ENCODE data around the gene POLR2F.
A peak's percentile ranks its signal among the peaks of the same experiment; 100 is the strongest.

POLR2F gene

GRCh38 chr22:37917874-37918548, 35.5 kb upstream of the POLR2F start:
- no peak for DNase-seq
- TF ChIP-seq POLR2A (IDR thresholded peaks at IDR 0.05; ENCODE audit: low read length) (no peak), GATA1 (IDR thresholded peaks at IDR 0.05; ENCODE audit: low read depth, low read length) (no peak)

GRCh38 chr22:37918580-37919270, 34.8 kb upstream of the POLR2F start:
- DNase-seq = no peak
- TF ChIP-seq POLR2A (IDR thresholded peaks at IDR 0.05; ENCODE audit: low read length) (no peak), GATA1 (IDR thresholded peaks at IDR 0.05; ENCODE audit: low read depth, low read length) (no peak)

- TF ChIP-seq GATA1 (IDR thresholded peaks at IDR 0.05; ENCODE audit: low read depth, low read length) (no peak), POLR2A (IDR thresholded peaks at IDR 0.05; ENCODE audit: low read length) (no peak)
- no peak for DNase-seq
Measured at GRCh38 chr22:37920126-37920525, 33.4 kb upstream of the POLR2F start.

GRCh38 chr22:37922191-37922590, 31.3 kb upstream of the POLR2F start:
- DNase-seq = no peak
- TF ChIP-seq GATA1 (IDR thresholded peaks at IDR 0.05; ENCODE audit: low read depth, low read length) (no peak), POLR2A (IDR thresholded peaks at IDR 0.05; ENCODE audit: low read length) (no peak)

- no peak for DNase-seq
- TF ChIP-seq POLR2A (IDR thresholded peaks at IDR 0.05; ENCODE audit: low read length) (no peak), GATA1 (IDR thresholded peaks at IDR 0.05; ENCODE audit: low read depth, low read length) (no peak)
Measured at GRCh38 chr22:37923927-37924326, 29.6 kb upstream of the POLR2F start.

- DNase-seq = no peak
- TF ChIP-seq GATA1 (IDR thresholded peaks at IDR 0.05; ENCODE audit: low read depth, low read length) (no peak), POLR2A (IDR thresholded peaks at IDR 0.05; ENCODE audit: low read length) (no peak)
Measured at GRCh38 chr22:37924386-37925065, 29.0 kb upstream of the POLR2F start.

- TF ChIP-seq POLR2A (IDR thresholded peaks at IDR 0.05; ENCODE audit: low read length) = no peak
- TF ChIP-seq GATA1 (IDR thresholded peaks at IDR 0.05; ENCODE audit: low read depth, low read length) = no peak
- DNase-seq = no peak
Measured at GRCh38 chr22:37925330-37925729, 28.2 kb upstream of the POLR2F start.

GRCh38 chr22:37925767-37926166, 27.7 kb upstream of the POLR2F start:
- no peak for TF ChIP-seq POLR2A (IDR thresholded peaks at IDR 0.05; ENCODE audit: low read length)
- no peak for TF ChIP-seq GATA1 (IDR thresholded peaks at IDR 0.05; ENCODE audit: low read depth, low read length)
- DNase-seq = no peak

GRCh38 chr22:37926358-37926757, 27.1 kb upstream of the POLR2F start:
- no peak for DNase-seq
- TF ChIP-seq GATA1 (IDR thresholded peaks at IDR 0.05; ENCODE audit: low read depth, low read length) (no peak), POLR2A (IDR thresholded peaks at IDR 0.05; ENCODE audit: low read length) (no peak)

GRCh38 chr22:37926771-37927636, 26.5 kb upstream of the POLR2F start:
- peak; percentile 66 to 82 for DNase-seq
- TF ChIP-seq GATA1 (IDR thresholded peaks at IDR 0.05; ENCODE audit: low read depth, low read length) (no peak), POLR2A (IDR thresholded peaks at IDR 0.05; ENCODE audit: low read length) (no peak)

GRCh38 chr22:37927637-37927936, 25.9 kb upstream of the POLR2F start:
- TF ChIP-seq GATA1 (IDR thresholded peaks at IDR 0.05; ENCODE audit: low read depth, low read length) = no peak
- no peak for TF ChIP-seq POLR2A (IDR thresholded peaks at IDR 0.05; ENCODE audit: low read length)
- DNase-seq = no peak

GRCh38 chr22:37929390-37929789, 24.1 kb upstream of the POLR2F start:
- DNase-seq = no peak
- TF ChIP-seq POLR2A (IDR thresholded peaks at IDR 0.05; ENCODE audit: low read length) = no peak
- no peak for TF ChIP-seq GATA1 (IDR thresholded peaks at IDR 0.05; ENCODE audit: low read depth, low read length)

GRCh38 chr22:37930270-37930951, 23.1 kb upstream of the POLR2F start:
- no peak for TF ChIP-seq POLR2A (IDR thresholded peaks at IDR 0.05; ENCODE audit: low read length)
- no peak for TF ChIP-seq GATA1 (IDR thresholded peaks at IDR 0.05; ENCODE audit: low read depth, low read length)
- DNase-seq = peak; percentile 32 to 54

Measured in erythroblast (primary cell).